ENCODE data around the gene PIP5K1B.

PIP5K1B gene

GRCh38 chr9:68912561-68912960 lies 207.5 kb downstream of the PIP5K1B start:
- no peak for TF ChIP-seq CTCF (IDR thresholded peaks at IDR 0.05; ENCODE audit: unreplicated experiment in 3 of 3)
- Mint-ChIP-seq H3K27ac (no peak overlapping the region), H3K27me3 (ENCODE audit: low read depth) (peaks cover 3% of the 10 kb centered on the region), H3K36me3 (ENCODE audit: low read depth) (no peaks in the 10 kb centered on the region), H3K4me3 (no peak overlapping the region), H3K9me3 (no peaks in the 10 kb centered on the region), H3K4me1 (peaks cover 4% of the 10 kb centered on the region)

- Mint-ChIP-seq H3K4me1 (peaks cover 4% of the 10 kb centered on the region), H3K36me3 (ENCODE audit: low read depth) (no peaks in the 10 kb centered on the region), H3K9me3 (no peaks in the 10 kb centered on the region), H3K27ac (no peak overlapping the region), H3K4me3 (no peak overlapping the region), H3K27me3 (ENCODE audit: low read depth) (peaks cover 3% of the 10 kb centered on the region)
- TF ChIP-seq CTCF (IDR thresholded peaks at IDR 0.05; ENCODE audit: unreplicated experiment in 3 of 3) = no peak
Measured at GRCh38 chr9:68913054-68913453, 208.0 kb downstream of the PIP5K1B start.

- Mint-ChIP-seq H3K9me3 (no peaks in the 10 kb centered on the region), H3K27me3 (ENCODE audit: low read depth) (peaks cover 3% of the 10 kb centered on the region), H3K4me3 (no peak overlapping the region), H3K27ac (no peak overlapping the region), H3K36me3 (ENCODE audit: low read depth) (no peaks in the 10 kb centered on the region), H3K4me1 (peaks cover 4% of the 10 kb centered on the region)
- TF ChIP-seq CTCF (IDR thresholded peaks at IDR 0.05; ENCODE audit: unreplicated experiment in 3 of 3) = no peak
Measured at GRCh38 chr9:68914751-68915150, 209.7 kb downstream of the PIP5K1B start.

GRCh38 chr9:68919661-68920060 lies 214.6 kb downstream of the PIP5K1B start:
- no peaks in the 10 kb centered on the region for H3K36me3 Mint-ChIP-seq (ENCODE audit: low read depth)
- peaks cover 11% of the 10 kb centered on the region for H3K4me1 Mint-ChIP-seq
- H3K27me3 Mint-ChIP-seq (ENCODE audit: low read depth) = peaks cover 3% of the 10 kb centered on the region
- TF ChIP-seq CTCF (IDR thresholded peaks at IDR 0.05; ENCODE audit: unreplicated experiment in 3 of 3) = no peak
- H3K9me3 Mint-ChIP-seq = no peaks in the 10 kb centered on the region
- H3K27ac Mint-ChIP-seq = no peak overlapping the region
- no peak overlapping the region for H3K4me3 Mint-ChIP-seq

- peaks cover 3% of the 10 kb centered on the region for H3K27me3 Mint-ChIP-seq (ENCODE audit: low read depth)
- TF ChIP-seq CTCF (IDR thresholded peaks at IDR 0.05; ENCODE audit: unreplicated experiment in 3 of 3) = no peak
- H3K9me3 Mint-ChIP-seq = no peaks in the 10 kb centered on the region
- H3K36me3 Mint-ChIP-seq (ENCODE audit: low read depth) = no peaks in the 10 kb centered on the region
- H3K27ac Mint-ChIP-seq = no peak overlapping the region
- H3K4me3 Mint-ChIP-seq = no peak overlapping the region
- peaks cover 7% of the 10 kb centered on the region for H3K4me1 Mint-ChIP-seq
Measured at GRCh38 chr9:68920921-68921320, 215.9 kb downstream of the PIP5K1B start.

- H3K4me3 Mint-ChIP-seq = no peak overlapping the region
- TF ChIP-seq CTCF (IDR thresholded peaks at IDR 0.05; ENCODE audit: unreplicated experiment in 3 of 3) = no peak
- H3K27me3 Mint-ChIP-seq (ENCODE audit: low read depth) = no peaks in the 10 kb centered on the region
- H3K27ac Mint-ChIP-seq = no peak overlapping the region
- H3K9me3 Mint-ChIP-seq = no peaks in the 10 kb centered on the region
- no peaks in the 10 kb centered on the region for H3K36me3 Mint-ChIP-seq (ENCODE audit: low read depth)
- peaks cover 7% of the 10 kb centered on the region for H3K4me1 Mint-ChIP-seq
Measured at GRCh38 chr9:68923480-68923879, 218.4 kb downstream of the PIP5K1B start.
